ENCODE results near the gene TRPV3.
"Not testable (repeated sequence)": the region's sequence is repeated elsewhere in the genome, so short reads cannot be mapped to it uniquely, and the experiment has no call there.

The TRPV3 gene

DNA sequence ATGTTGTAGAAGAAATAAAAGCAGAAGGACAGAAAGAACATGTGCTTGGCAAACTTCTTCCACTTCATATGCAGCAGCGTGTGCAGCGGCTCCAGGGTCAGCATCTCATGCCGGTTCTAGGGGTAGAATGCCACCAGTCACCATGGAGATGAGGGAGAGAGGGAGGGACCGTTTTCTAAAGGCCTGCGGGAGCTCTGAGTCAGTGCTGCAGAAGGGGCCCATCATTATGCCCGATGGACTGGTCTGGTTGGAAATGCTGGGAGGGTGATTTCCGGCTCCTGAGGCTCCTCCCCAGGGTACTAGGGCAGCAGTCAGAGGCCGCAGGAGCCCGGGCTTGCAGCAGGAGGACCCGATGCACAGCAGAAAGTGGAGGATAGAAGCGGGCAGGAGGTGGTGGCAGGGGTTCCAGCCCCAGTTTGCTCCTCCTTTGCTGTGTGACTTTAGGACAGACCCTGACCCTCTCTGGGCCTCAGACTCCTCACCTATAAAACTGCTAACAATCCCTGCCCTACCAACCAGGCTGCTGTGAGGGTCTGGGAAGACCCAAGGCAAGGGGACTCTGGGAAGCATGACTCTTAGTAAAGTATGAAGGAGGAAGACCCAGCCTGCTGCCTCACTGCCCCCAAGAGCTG, 28.6 kb downstream of the TRPV3 start:
- Histone ChIP-seq H3K9me3 (ENCODE audit: control insufficient read depth, insufficient read depth, low read length) (no peaks in the 10 kb centered on the region), H3K36me3 (ENCODE audit: control insufficient read depth, insufficient read depth, low read length) (no peaks in the 10 kb centered on the region), H3K4me1 (ENCODE audit: control insufficient read depth, insufficient read depth, low read length) (peaks cover 6% of the 10 kb centered on the region), H3K4me3 (ENCODE audit: low read depth, low read length) (no peak overlapping the region), H3K27me3 (ENCODE audit: control insufficient read depth, insufficient read depth, low read length) (no peaks in the 10 kb centered on the region), H3K9ac (ENCODE audit: low read depth, low read length) (no peak overlapping the region)

DNA sequence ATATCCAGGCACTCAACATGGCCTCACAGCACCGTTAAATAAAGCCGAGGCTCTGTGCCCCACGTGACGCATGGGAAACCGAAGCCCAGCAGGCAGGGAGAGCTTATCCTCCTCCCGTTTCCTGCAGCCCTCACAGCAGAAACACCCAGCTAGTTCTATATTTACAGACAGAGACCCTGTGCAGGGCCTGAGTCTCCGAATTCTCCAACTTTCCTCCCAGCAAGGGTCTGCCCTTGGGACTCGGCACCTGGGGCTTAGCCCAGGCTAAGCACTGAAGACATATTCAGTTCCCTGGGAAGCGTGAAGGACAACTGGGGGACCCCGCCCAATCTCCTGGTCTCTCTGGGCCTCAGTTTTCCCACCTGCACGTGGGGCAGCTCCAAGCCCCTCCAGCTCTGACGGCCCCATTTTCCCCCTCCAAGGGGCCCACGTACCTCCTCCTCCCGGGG, 29.2 kb downstream of the TRPV3 start:
- H3K9me3 ChIP-seq (ENCODE audit: control insufficient read depth, insufficient read depth, low read length), result no peaks in the 10 kb centered on the region
- H3K36me3 ChIP-seq (ENCODE audit: control insufficient read depth, insufficient read depth, low read length), result no peaks in the 10 kb centered on the region
- no peak overlapping the region for H3K4me3 ChIP-seq (ENCODE audit: low read depth, low read length)
- no peak overlapping the region for H3K9ac ChIP-seq (ENCODE audit: low read depth, low read length)
- H3K27me3 ChIP-seq (ENCODE audit: control insufficient read depth, insufficient read depth, low read length), result no peaks in the 10 kb centered on the region
- H3K4me1 ChIP-seq (ENCODE audit: control insufficient read depth, insufficient read depth, low read length), result peaks cover 6% of the 10 kb centered on the region

DNA sequence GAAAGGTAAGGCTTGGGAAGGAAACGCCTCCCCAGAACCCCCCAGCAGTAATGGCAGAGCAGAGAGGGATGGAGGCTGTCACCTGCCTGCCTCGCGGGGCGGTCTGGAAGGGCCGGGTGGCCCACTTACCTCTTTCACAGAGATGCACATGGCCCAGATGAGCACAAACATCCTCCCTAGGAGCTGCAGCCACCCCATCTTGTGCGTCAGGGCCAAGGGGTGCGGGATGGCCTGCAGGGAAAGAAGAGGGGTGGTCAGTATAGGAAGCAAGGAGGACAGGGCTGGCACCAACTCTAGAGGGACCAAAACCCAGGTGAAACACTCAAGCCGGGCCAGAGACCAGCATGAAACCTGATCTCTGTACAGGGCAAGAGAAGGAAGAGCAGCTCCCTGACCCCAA, 29.7 kb downstream of the TRPV3 start:
- no peaks in the 10 kb centered on the region for H3K27me3 ChIP-seq (ENCODE audit: control insufficient read depth, insufficient read depth, low read length)
- no peak overlapping the region for H3K4me3 ChIP-seq (ENCODE audit: low read depth, low read length)
- H3K36me3 ChIP-seq (ENCODE audit: control insufficient read depth, insufficient read depth, low read length), result no peaks in the 10 kb centered on the region
- H3K4me1 ChIP-seq (ENCODE audit: control insufficient read depth, insufficient read depth, low read length), result peaks cover 6% of the 10 kb centered on the region
- H3K9ac ChIP-seq (ENCODE audit: low read depth, low read length), result no peak overlapping the region
- H3K9me3 ChIP-seq (ENCODE audit: control insufficient read depth, insufficient read depth, low read length), result no peaks in the 10 kb centered on the region

DNA sequence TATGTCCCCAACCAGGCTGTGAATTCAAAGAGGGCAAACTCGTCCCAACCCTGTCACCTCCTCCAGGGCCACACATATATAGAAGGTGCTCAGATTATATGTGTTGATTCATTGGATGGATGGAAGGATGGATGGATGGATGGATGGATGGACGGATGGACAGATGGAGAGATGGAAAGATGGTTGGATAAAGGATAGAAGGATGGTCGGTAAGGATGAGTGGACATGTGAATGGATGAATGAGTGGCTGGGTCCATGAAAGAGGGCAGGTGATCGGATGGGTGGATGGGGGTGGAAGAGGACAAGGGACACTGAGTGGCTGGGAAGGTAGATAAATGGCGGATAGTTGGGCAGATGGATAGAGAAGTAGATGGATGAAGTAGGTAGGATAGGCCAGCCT, 30.1 kb downstream of the TRPV3 start:
- no peaks in the 10 kb centered on the region for H3K36me3 ChIP-seq (ENCODE audit: control insufficient read depth, insufficient read depth, low read length)
- H3K9ac ChIP-seq (ENCODE audit: low read depth, low read length), result no peak overlapping the region
- H3K27me3 ChIP-seq (ENCODE audit: control insufficient read depth, insufficient read depth, low read length), result no peaks in the 10 kb centered on the region
- H3K9me3 ChIP-seq (ENCODE audit: control insufficient read depth, insufficient read depth, low read length), result no peaks in the 10 kb centered on the region
- no peak overlapping the region for H3K4me3 ChIP-seq (ENCODE audit: low read depth, low read length)
- H3K4me1 ChIP-seq (ENCODE audit: control insufficient read depth, insufficient read depth, low read length), result peaks cover 6% of the 10 kb centered on the region

DNA sequence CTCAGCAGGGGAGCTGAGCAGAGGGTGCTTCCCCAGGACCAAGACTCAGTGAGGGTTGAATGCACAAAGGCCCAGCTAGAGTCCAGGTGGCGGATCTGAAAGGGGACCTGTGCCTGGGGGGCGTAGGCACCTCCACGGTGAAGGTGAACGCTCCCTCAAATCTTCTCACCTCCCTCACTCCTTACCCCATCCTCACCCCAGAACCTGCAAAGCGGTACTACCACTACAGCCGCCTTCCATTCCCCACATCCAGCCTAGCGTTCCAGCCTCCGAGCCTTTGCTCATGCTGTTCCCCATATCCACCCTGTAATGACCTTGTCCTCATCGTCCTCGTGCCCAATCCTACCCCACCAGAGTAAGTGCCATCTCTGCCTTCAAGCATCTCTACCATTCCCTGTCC, 30.6 kb downstream of the TRPV3 start:
- Histone ChIP-seq H3K9me3 (ENCODE audit: control insufficient read depth, insufficient read depth, low read length) (no peaks in the 10 kb centered on the region), H3K27me3 (ENCODE audit: control insufficient read depth, insufficient read depth, low read length) (no peaks in the 10 kb centered on the region), H3K9ac (ENCODE audit: low read depth, low read length) (no peak overlapping the region), H3K4me3 (ENCODE audit: low read depth, low read length) (no peak overlapping the region), H3K36me3 (ENCODE audit: control insufficient read depth, insufficient read depth, low read length) (no peaks in the 10 kb centered on the region), H3K4me1 (ENCODE audit: control insufficient read depth, insufficient read depth, low read length) (peaks cover 6% of the 10 kb centered on the region)

DNA sequence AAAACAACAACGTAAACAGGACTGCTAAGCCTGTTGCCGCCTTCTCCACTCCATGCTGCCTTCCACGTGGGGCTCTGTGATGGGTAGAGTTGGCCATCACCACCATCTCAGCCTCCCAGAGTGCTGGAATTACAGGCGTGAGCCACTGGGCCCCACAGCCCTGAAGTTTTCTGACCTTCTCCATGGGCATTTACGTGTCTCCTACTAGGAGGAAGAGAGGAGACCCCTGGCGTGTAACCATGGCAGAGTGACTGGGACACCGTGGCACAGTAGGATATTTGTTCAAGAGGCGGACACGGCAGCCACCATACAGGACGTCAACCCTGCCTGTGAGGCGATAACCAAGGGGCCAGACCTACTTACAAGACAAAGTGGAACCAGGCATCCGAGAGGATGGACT, 31.1 kb downstream of the TRPV3 start:
- Histone ChIP-seq H3K4me3 (ENCODE audit: low read depth, low read length) (no peak overlapping the region), H3K9me3 (ENCODE audit: control insufficient read depth, insufficient read depth, low read length) (no peaks in the 10 kb centered on the region), H3K36me3 (ENCODE audit: control insufficient read depth, insufficient read depth, low read length) (no peaks in the 10 kb centered on the region), H3K27me3 (ENCODE audit: control insufficient read depth, insufficient read depth, low read length) (no peaks in the 10 kb centered on the region), H3K4me1 (ENCODE audit: control insufficient read depth, insufficient read depth, low read length) (peaks cover 6% of the 10 kb centered on the region), H3K9ac (ENCODE audit: low read depth, low read length) (no peak overlapping the region)

DNA sequence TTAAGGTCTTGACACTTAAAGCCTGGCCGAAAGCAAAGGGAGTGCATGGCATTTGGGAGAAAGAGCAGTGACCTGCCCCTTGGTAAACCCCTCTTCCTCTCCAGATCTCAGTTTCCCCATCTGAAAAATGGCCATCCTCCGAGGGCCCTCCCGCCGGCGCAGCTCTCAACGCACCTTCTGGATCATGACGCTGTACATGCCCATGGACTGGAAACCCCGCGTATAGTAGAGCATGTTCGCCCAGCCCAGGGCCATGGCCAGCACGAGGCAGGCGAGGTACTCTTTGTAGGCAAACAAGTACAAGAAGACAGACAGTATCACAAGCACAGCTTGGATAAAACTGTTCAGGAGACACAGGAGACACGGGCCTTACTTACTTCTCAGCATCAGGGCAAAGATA, 33.6 kb downstream of the TRPV3 start:
- H3K4me3 ChIP-seq (ENCODE audit: low read depth, low read length), result no peak overlapping the region
- no peaks in the 10 kb centered on the region for H3K4me1 ChIP-seq (ENCODE audit: control insufficient read depth, insufficient read depth, low read length)
- no peak overlapping the region for H3K9ac ChIP-seq (ENCODE audit: low read depth, low read length)
- no peaks in the 10 kb centered on the region for H3K36me3 ChIP-seq (ENCODE audit: control insufficient read depth, insufficient read depth, low read length)
- no peaks in the 10 kb centered on the region for H3K9me3 ChIP-seq (ENCODE audit: control insufficient read depth, insufficient read depth, low read length)
- no peaks in the 10 kb centered on the region for H3K27me3 ChIP-seq (ENCODE audit: control insufficient read depth, insufficient read depth, low read length)

DNA sequence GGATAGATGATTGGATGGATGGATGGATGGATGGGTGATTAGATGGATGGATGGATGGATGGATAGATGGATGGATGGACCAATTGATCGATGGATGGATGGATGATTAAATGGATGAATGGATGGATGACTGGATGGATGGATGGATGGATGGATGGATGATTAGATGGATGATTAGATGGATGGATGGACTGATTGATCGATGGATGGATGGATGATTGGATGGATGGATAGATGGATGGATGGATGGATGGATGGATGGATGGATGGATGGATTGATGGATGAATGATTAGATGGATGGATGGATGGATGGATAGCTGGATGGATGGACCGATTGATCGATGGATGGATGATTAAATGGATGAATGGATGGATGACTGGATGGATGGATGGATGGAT, 38.1 kb downstream of the TRPV3 start:
- not testable (repeated sequence) for H3K9ac ChIP-seq (ENCODE audit: low read depth, low read length); H3K4me1 ChIP-seq (ENCODE audit: control insufficient read depth, insufficient read depth, low read length); H3K27me3 ChIP-seq (ENCODE audit: control insufficient read depth, insufficient read depth, low read length); H3K4me3 ChIP-seq (ENCODE audit: low read depth, low read length); H3K9me3 ChIP-seq (ENCODE audit: control insufficient read depth, insufficient read depth, low read length); H3K36me3 ChIP-seq (ENCODE audit: control insufficient read depth, insufficient read depth, low read length)

DNA sequence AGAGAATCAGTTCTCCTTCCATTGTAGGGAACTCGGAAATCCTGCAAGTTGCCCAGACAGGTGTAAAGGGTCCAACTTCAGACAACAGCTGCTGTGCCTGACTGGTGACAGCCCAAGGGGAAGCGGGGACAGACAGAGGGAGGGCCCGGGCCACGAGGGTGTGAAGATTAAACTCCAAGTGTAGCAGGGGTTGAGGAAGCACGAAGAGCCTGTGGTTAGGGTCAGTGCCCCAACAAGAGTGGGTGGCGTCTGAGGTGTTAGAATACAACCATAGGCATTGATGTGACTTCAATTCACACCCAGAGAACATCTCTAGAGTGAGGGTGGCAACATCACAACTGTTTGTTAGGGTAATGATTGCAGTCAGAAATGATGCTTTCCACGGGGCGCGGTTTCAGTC, 42.7 kb downstream of the TRPV3 start:
- Histone ChIP-seq H3K36me3 (ENCODE audit: control insufficient read depth, insufficient read depth, low read length) (no peaks in the 10 kb centered on the region), H3K27me3 (ENCODE audit: control insufficient read depth, insufficient read depth, low read length) (no peaks in the 10 kb centered on the region), H3K9me3 (ENCODE audit: control insufficient read depth, insufficient read depth, low read length) (no peaks in the 10 kb centered on the region), H3K4me1 (ENCODE audit: control insufficient read depth, insufficient read depth, low read length) (peaks cover 19% of the 10 kb centered on the region), H3K9ac (ENCODE audit: low read depth, low read length) (no peak overlapping the region), H3K4me3 (ENCODE audit: low read depth, low read length) (no peak overlapping the region)

DNA sequence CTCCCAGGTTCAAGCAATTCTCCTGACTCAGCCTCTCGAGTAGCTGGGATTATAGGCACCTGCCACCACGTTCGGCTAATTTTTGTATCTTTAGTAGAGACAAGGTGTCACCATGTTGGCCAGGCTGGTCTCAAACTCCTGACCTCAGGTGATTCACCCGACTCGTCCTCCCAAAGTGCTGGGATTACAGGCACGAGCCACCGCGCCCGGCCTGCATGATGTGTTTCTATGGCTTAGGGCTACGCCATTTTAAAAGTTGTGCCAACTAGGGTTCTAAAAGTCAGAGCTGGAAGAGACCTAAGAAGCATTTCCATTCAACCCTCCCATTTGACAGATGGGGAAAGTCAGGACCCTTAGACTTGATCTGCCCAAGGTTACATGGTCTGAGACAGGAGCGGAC, 43.4 kb downstream of the TRPV3 start:
- not testable (repeated sequence) for H3K4me3 ChIP-seq (ENCODE audit: low read depth, low read length); H3K27me3 ChIP-seq (ENCODE audit: control insufficient read depth, insufficient read depth, low read length); H3K9ac ChIP-seq (ENCODE audit: low read depth, low read length); H3K36me3 ChIP-seq (ENCODE audit: control insufficient read depth, insufficient read depth, low read length); H3K9me3 ChIP-seq (ENCODE audit: control insufficient read depth, insufficient read depth, low read length)
- peaks cover 19% of the 10 kb centered on the region for H3K4me1 ChIP-seq (ENCODE audit: control insufficient read depth, insufficient read depth, low read length)

DNA sequence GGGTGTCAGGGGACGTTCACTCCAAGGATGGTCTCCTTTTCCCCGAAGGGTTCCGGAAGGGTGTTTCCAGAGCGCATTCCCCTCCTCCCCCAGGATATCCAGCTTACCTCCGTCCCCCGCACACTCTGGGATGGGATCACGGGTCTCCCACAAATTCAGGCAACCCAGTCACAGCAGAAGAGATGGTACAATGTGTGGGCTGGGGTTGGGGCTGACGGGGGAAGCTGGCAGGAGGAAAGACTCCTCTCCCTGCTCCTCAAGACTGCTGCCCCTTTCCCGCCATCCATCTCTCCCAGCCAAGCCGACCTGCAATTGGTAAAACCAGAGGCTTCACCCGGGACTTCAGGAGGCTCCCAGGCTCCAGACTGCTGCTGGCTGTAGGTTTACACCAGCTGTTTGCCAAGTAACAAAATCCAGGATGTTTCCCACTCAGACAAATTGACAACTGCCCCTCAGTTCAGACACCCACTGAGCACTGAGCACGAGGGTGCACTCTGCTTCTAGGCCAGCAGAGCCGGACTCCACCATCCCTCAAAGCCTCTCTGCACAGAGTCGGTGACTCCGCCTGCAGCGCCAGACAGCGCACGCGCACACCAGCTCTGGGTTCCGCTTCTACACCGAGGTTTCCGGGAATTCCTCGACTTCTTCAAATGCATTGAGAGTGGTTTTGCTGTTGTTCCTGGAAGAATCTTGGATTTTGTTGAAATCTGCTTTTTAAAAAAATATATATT, 44.1 kb downstream of the TRPV3 start:
- Histone ChIP-seq H3K4me1 (ENCODE audit: control insufficient read depth, insufficient read depth, low read length) (peaks cover 19% of the 10 kb centered on the region), H3K36me3 (ENCODE audit: control insufficient read depth, insufficient read depth, low read length) (no peaks in the 10 kb centered on the region), H3K4me3 (ENCODE audit: low read depth, low read length) (no peak overlapping the region), H3K9me3 (ENCODE audit: control insufficient read depth, insufficient read depth, low read length) (no peaks in the 10 kb centered on the region), H3K9ac (ENCODE audit: low read depth, low read length) (no peak overlapping the region), H3K27me3 (ENCODE audit: control insufficient read depth, insufficient read depth, low read length) (no peaks in the 10 kb centered on the region)

DNA sequence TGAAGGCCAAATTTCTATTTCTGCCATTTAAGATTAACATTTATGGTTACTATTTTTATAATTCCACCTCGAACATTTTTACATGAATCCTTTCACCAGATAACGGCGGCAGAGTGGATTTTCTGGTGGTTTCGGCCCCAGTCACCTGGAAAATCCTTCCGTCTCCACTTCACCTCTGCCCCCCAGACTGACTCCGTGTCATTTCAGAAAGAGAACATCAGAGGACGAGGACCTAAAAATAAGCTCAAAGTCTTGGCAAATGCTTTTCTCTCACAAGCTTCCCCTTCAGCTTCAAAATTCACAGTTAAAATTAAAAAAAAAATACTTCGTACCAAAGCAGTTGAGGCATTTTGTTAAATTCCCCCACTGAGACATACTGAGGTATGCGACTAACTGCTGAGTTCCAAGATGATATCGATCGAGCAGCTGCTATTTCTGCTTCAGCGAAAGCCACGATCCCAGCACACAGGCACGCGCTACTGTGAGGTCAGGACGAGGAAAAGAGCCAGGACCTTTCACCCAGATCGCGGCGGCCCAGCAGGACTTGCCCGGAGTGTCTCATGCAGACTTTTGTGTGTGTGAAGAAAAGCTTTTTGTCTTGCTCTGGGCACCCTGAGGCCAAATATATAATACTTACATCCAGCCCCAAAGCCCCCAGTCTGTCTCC, 45.0 kb downstream of the TRPV3 start:
- Histone ChIP-seq H3K4me3 (ENCODE audit: low read depth, low read length) (no peak overlapping the region), H3K36me3 (ENCODE audit: control insufficient read depth, insufficient read depth, low read length) (no peaks in the 10 kb centered on the region), H3K4me1 (ENCODE audit: control insufficient read depth, insufficient read depth, low read length) (peaks cover 19% of the 10 kb centered on the region), H3K9ac (ENCODE audit: low read depth, low read length) (no peak overlapping the region), H3K27me3 (ENCODE audit: control insufficient read depth, insufficient read depth, low read length) (no peaks in the 10 kb centered on the region), H3K9me3 (ENCODE audit: control insufficient read depth, insufficient read depth, low read length) (no peaks in the 10 kb centered on the region)
